K562 treated with DMSO at 1 percent for 24 hours (cell line): Measurements from ENCODE around the gene ZNF267. TPM values are rescaled to one million over a fixed set of nuclear protein-coding genes. Genes with fewer than 3 reads are reported as not detected.

Experiments used
- total RNA-seq: library from RNA; unstranded; fragments of 300-600 nt; gene quantifications from 2 replicates; pipeline ENCODE4 v1.2.3, GENCODE V29; 2022; ENCODE audit warnings: low read depth; ENCODE audit not compliant: insufficient read depth

The ZNF267 gene
- 7.6 and 9.6 TPM in 2 replicates for total RNA-seq

DNA sequence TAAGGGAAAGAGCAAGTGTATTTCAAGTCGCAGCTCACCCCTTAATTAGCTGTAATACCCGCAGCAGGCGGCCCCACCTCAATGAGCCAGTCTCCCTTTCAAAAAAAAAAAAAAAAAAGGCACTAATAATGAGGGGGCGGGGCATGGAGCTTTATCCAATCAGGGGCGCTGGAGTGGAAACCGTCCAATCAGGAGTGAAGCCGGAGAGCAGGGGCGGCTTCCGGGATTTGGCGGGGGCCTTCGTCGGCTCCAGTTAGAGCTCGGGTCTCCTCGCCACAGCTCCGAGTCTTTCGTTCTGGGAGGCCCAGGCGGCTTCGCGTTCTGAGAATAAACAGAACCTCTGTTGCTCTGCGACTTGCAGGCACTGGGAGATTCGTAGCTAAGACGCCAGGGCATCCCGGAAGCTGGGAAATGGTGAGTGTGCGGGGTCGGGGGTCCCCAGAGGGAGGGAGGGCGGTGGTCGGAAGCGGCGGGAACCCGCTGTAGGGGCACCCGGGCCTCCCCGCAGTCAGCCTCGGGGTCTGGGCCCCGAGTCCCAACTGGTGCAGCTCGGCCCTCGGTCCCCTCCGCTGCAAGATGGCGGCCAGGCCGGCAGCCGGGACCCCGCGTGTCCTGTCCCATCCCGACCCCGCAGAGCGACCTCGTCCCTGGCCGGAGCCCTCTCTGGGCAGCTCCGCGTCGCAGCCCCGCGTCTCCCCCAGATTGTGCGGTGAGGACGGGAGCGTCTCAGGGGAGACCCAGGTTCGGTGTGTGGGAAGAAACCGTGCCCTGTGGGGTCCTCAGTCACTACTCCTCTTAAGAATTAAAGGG lies at the start of gene ZNF267:
ZNF267 (plus strand) TSS at position 252 of the 810 bp plus-strand sequence; CDS start at position 412, 160 bp downstream.

